AG09309 (cell line): Measurements from ENCODE around the gene PDE6G.
A peak's percentile ranks its signal among the peaks of the same experiment; 100 is the strongest.

Experiments used
- DNase-seq: peaks from one replicate; pipeline ENCODE4 v3.0.0-alpha.2; 2010; ENCODE audit warnings: low read depth
- H3K4me3 ChIP-seq: 2 replicates; pipeline ENCODE4 v1.5.1; 2011; ENCODE audit warnings: mild to moderate bottlenecking, low read depth, low read length, moderate library complexity; ENCODE audit not compliant: control insufficient read depth
- TF ChIP-seq, protein P1 (sequence below): IDR thresholded peaks from 2 replicates; pipeline ENCODE4 v1.5.1; 2011; ENCODE audit warnings: mild to moderate bottlenecking, low read depth, low read length, inconsistent platforms; ENCODE audit not compliant: insufficient read depth, control insufficient read depth; ENCODE audit errors: missing control alignments

PDE6G gene

DNA sequence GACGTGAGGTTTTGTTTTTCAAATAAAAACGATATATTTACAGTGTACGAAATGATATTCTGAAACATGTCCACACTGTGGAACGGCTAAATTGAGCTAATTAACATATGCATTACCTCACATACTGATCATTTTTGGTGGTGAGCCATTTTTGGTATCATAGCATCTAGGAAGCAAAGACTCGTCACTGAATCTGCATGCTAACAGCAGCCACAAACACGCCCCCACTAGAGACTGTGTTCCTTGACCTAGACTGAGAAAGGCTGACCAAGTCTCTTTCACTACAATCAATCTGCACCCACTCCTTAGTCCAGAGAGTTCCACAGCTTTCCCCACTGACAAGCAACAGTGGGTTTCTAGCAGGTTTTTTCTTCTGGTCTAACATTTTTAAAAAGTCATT is 48.9 kb downstream of the PDE6G start:
- peak; percentile 8 for DNase-seq
- H3K4me3 ChIP-seq = no peak overlapping the region
- TF ChIP-seq, protein P1, sequence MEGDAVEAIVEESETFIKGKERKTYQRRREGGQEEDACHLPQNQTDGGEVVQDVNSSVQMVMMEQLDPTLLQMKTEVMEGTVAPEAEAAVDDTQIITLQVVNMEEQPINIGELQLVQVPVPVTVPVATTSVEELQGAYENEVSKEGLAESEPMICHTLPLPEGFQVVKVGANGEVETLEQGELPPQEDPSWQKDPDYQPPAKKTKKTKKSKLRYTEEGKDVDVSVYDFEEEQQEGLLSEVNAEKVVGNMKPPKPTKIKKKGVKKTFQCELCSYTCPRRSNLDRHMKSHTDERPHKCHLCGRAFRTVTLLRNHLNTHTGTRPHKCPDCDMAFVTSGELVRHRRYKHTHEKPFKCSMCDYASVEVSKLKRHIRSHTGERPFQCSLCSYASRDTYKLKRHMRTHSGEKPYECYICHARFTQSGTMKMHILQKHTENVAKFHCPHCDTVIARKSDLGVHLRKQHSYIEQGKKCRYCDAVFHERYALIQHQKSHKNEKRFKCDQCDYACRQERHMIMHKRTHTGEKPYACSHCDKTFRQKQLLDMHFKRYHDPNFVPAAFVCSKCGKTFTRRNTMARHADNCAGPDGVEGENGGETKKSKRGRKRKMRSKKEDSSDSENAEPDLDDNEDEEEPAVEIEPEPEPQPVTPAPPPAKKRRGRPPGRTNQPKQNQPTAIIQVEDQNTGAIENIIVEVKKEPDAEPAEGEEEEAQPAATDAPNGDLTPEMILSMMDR = no peak

GRCh38 chr17:81603846-81604610 is 52.3 kb downstream of the PDE6G start:
- no peak overlapping the region for H3K4me3 ChIP-seq
- DNase-seq = no peak
- TF ChIP-seq, protein P1 = no peak

GRCh38 chr17:81601525-81602120 is 54.7 kb downstream of the PDE6G start:
- DNase-seq = no peak
- TF ChIP-seq, protein P1 = peak; percentile 75
- no peak overlapping the region for H3K4me3 ChIP-seq
